B cell (primary cell): ENCODE results near the gene PRKAG2. TPM values are rescaled to one million over a fixed set of nuclear protein-coding genes. Genes with fewer than 3 reads are reported as not detected.

ENCODE experiments used
- ATAC-seq: fragments of 200-7000 bp; cut with Tn5 transposase; one replicate; pipeline ENCODE4 v1.10.0; 2021; ENCODE audit warnings: low read depth, mild to moderate bottlenecking, moderate number of reproducible peaks, moderate library complexity
- CTCF ChIA-PET: fragments of 350-600 bp; sonication (Branson Sonifier 250); formaldehyde crosslinking; loops from one replicate; lab custom pipeline; 2021; ENCODE audit warnings: antibody characterized with exemption, inconsistent platforms; lab: Charles Lee
- POLR2A ChIA-PET: fragments of 350-600 bp; sonication (Branson Sonifier 250); formaldehyde crosslinking; loops from one replicate; lab custom pipeline; 2021; ENCODE audit warnings: antibody characterized with exemption; lab: Charles Lee
- DNase-seq: peaks from one replicate; pipeline ENCODE4 v3.0.0; 2013
- H2AFZ ChIP-seq: 2 replicates; pipeline ENCODE4 v1.6.1; 2012; ENCODE audit warnings: mild to moderate bottlenecking, low read depth, low read length; ENCODE audit not compliant: insufficient read depth, poor library complexity, severe bottlenecking
- H3K27ac ChIP-seq, 2 donors: 1 replicate in 1 of 2; 2 replicates in 1 of 2; pipeline ENCODE4 v1.5.1; 2012 to 2013; ENCODE audit warnings: low read length in 2 of 2, mild to moderate bottlenecking in 2 of 2, moderate library complexity in 1 of 2
- H3K27me3 ChIP-seq, 4 experiments: fragments of 200-600 bp in 1 of 4; sonication (generic) in 1 of 4; replicated peaks in 1 of 4; 1 replicate in 2 of 4; 2 replicates in 2 of 4; pipeline versions ENCODE4 v1.6.1 to v1.7.0; 2013 to 2016; ENCODE audit warnings: low read length in 3 of 4, mild to moderate bottlenecking in 2 of 4, mixed read lengths in 1 of 4, moderate library complexity in 1 of 4; ENCODE audit not compliant: insufficient read depth in 4 of 4, control insufficient read depth in 3 of 4; ENCODE audit errors: control extremely low read depth in 1 of 4
- H3K36me3 ChIP-seq, 2 experiments: replicated peaks in 1 of 2; 1 replicate in 1 of 2; 2 replicates in 1 of 2; pipeline versions ENCODE4 v1.6.1 to v1.7.1; 2013; ENCODE audit warnings: low read length in 1 of 2; ENCODE audit not compliant: insufficient read depth in 2 of 2, control insufficient read depth in 1 of 2; ENCODE audit errors: control extremely low read depth in 1 of 2, extremely low read depth in 1 of 2
- H3K4me1 ChIP-seq, 2 donors: fragments of 200-600 bp in 1 of 2; sonication (generic) in 1 of 2; 1 replicate in 1 of 2; 2 replicates in 1 of 2; pipeline versions ENCODE4 v1.5.1 to v1.6.1; 2013 to 2017; ENCODE audit warnings: low read length in 2 of 2; ENCODE audit not compliant: control insufficient read depth in 2 of 2, insufficient read depth in 2 of 2
- H3K4me2 ChIP-seq: replicated peaks from 2 replicates; pipeline ENCODE3; 2012; ENCODE audit warnings: mild to moderate bottlenecking, low read depth, low read length; ENCODE audit not compliant: poor library complexity, severe bottlenecking
- H3K4me3 ChIP-seq, 5 experiments: fragments of 200-600 bp in 1 of 5; sonication (generic) in 1 of 5; 1 replicate in 3 of 5; 2 replicates in 2 of 5; pipeline versions ENCODE4 v1.5.1 to v1.7.0; 2011 to 2016; ENCODE audit warnings: low read length in 4 of 5, mild to moderate bottlenecking in 4 of 5, low read depth in 2 of 5, control low read depth in 1 of 5, moderate library complexity in 1 of 5; ENCODE audit not compliant: insufficient read depth in 1 of 5; ENCODE audit errors: control extremely low read depth in 1 of 5, extremely low read depth in 1 of 5
- H3K79me2 ChIP-seq: fragments of 200-600 bp; sonication (generic); one replicate; pipeline ENCODE4 v1.6.0; 2016; ENCODE audit warnings: low read length; ENCODE audit not compliant: control insufficient read depth, insufficient read depth
- H3K9ac ChIP-seq: fragments of 200-600 bp; sonication (generic); 2 replicates; pipeline ENCODE4 v1.6.1; 2017; ENCODE audit warnings: mild to moderate bottlenecking, low read length, moderate library complexity
- H3K9me3 ChIP-seq, 3 donors: one replicate each; pipeline versions ENCODE4 v1.6.1 to v1.7.1; 2013; ENCODE audit warnings: low read length in 2 of 3; ENCODE audit not compliant: control insufficient read depth in 2 of 3, insufficient read depth in 1 of 3; ENCODE audit errors: control extremely low read depth in 1 of 3
- H4K20me1 ChIP-seq: 2 replicates; pipeline ENCODE4 v1.6.0; 2012; ENCODE audit warnings: mild to moderate bottlenecking, low read length; ENCODE audit not compliant: insufficient read depth, control insufficient read depth, poor library complexity, severe bottlenecking
- H3K27ac Mint-ChIP-seq: one replicate; pipeline ENCODE4 v1.8.0; 2021; ENCODE audit warnings: mixed read lengths
- H3K27me3 Mint-ChIP-seq: one replicate; pipeline ENCODE4 v1.8.0; 2021; ENCODE audit warnings: mixed read lengths
- H3K4me1 Mint-ChIP-seq: one replicate; pipeline ENCODE4 v1.8.0; 2021; ENCODE audit warnings: mixed read lengths
- H3K4me3 Mint-ChIP-seq: one replicate; pipeline ENCODE4 v1.8.0; 2021; ENCODE audit warnings: mixed read lengths
- H3K9me3 Mint-ChIP-seq: one replicate; pipeline ENCODE4 v1.8.0; 2022; ENCODE audit warnings: mixed read lengths; ENCODE audit not compliant: insufficient read depth
- CTCF ChIP-seq: fragments of 200-600 bp; IDR thresholded peaks from one replicate; pipeline ENCODE4 v1.8.0; 2022; ENCODE audit warnings: antibody characterized with exemption, mild to moderate bottlenecking
- EZH2 ChIP-seq: IDR thresholded peaks from 2 replicates; pipeline ENCODE4 v1.6.1; 2012; ENCODE audit warnings: borderline replicate concordance, low read depth, mild to moderate bottlenecking, moderate library complexity, low read length; ENCODE audit not compliant: insufficient read depth, poor library complexity, severe bottlenecking
- WGBS: methylation state at CpG from one replicate; pipeline ENCODE4 v1.1.5; 2013; ENCODE audit warnings: missing lambda C conversion rate; ENCODE audit not compliant: insufficient coverage; 5-methylcytosine and 5-hydroxymethylcytosine counted together
- intact Hi-C: fragments of 100-400 bp; cut with micrococcal nuclease; formaldehyde crosslinking; loops from one replicate; pipeline ENCODE4 v1.10.0; 2022
- polyA plus RNA-seq: library from polyadenylated mRNA; depleted of rRNA; stranded (reverse); fragments of >200 nt; gene quantifications from 2 replicates; pipeline ENCODE4 v1.2.3, GENCODE V29; 2012
- total RNA-seq, 2 donors: library from RNA; stranded (reverse); fragments of 120-200 nt in 1 of 2; gene quantifications; 1 replicate in 1 of 2; 2 replicates in 1 of 2; pipeline versions ENCODE4 v1.2.3 to v1.2.4, GENCODE V29; 2013 to 2022

The PRKAG2 gene
- total and polyA plus RNA-seq, 2 donors (not counting 1 experiment from before 2014, with no cell fraction given) = 22.1 to 56.3 TPM

GRCh38 chr7:151924001-151924400 lies 47.1 kb upstream of the PRKAG2 start:
- no peak overlapping the region for H3K4me3 ChIP-seq
- no peak overlapping the region for H3K4me2 ChIP-seq
- Mint-ChIP-seq H3K27ac (no peak overlapping the region), H3K4me1 (peaks cover 9% of the 10 kb centered on the region), H3K9me3 (no peaks in the 10 kb centered on the region), H3K4me3 (no peak overlapping the region), H3K27me3 (peaks cover 23% of the 10 kb centered on the region)
- WGBS = 80% methylated on average over 7 of the region's 9 CpGs
- CTCF ChIA-PET = no interaction called here
- H2AFZ ChIP-seq = no peak overlapping the region
- DNase-seq (no peak), ATAC-seq (no peak)
- H3K27me3 ChIP-seq = peaks cover 0 to 8% (median 2%) of the 10 kb centered on the region in 4 experiments
- POLR2A ChIA-PET = no interaction called here
- TF ChIP-seq EZH2 (no peak), CTCF (no peak)
- H4K20me1 ChIP-seq = no peaks in the 10 kb centered on the region
- no peaks in the 10 kb centered on the region for H3K9me3 ChIP-seq
- H3K9ac ChIP-seq = no peak overlapping the region
- H3K4me1 ChIP-seq = peaks cover 0 to 8% of the 10 kb centered on the region in 2 donors
- no peaks in the 10 kb centered on the region for H3K36me3 ChIP-seq
- intact Hi-C loops = no loop called here
- H3K79me2 ChIP-seq = no peaks in the 10 kb centered on the region
- H3K27ac ChIP-seq = no peak overlapping the region

- H4K20me1 ChIP-seq = no peaks in the 10 kb centered on the region
- H3K9me3 ChIP-seq = no peaks in the 10 kb centered on the region
- H3K4me3 Mint-ChIP-seq = no peak overlapping the region
- WGBS = 80% methylated on average over 16 of the region's 16 CpGs
- H3K9ac ChIP-seq = no peak overlapping the region
- no peaks in the 10 kb centered on the region for H3K9me3 Mint-ChIP-seq
- no peak overlapping the region for H2AFZ ChIP-seq
- no peaks in the 10 kb centered on the region for H3K36me3 ChIP-seq
- no peak for DNase-seq
- H3K4me1 Mint-ChIP-seq = peaks cover 9% of the 10 kb centered on the region
- ATAC-seq = no peak
- peaks cover 0 to 8% (median 2%) of the 10 kb centered on the region in 4 experiments for H3K27me3 ChIP-seq
- POLR2A ChIA-PET = interaction anchor here (0.7 kb wide), 1 partner anchor 315 kb away, joined by 3 read pairs; no protein-coding TSS in a partner anchor
- H3K4me1 ChIP-seq = peaks cover 0 to 8% of the 10 kb centered on the region in 2 donors
- no peak overlapping the region for H3K4me3 ChIP-seq
- no peak overlapping the region for H3K27ac Mint-ChIP-seq
- intact Hi-C loops = no loop called here
- peaks cover 27% of the 10 kb centered on the region for H3K27me3 Mint-ChIP-seq
- H3K27ac ChIP-seq = no peak overlapping the region
- CTCF ChIA-PET = interaction anchor here (0.6 to 0.7 kb wide), 2 partner anchors 7 to 9 kb away, joined by 3 read pairs; no protein-coding TSS in a partner anchor
- H3K4me2 ChIP-seq = no peak overlapping the region
- TF ChIP-seq EZH2 (no peak), CTCF (no peak)
- H3K79me2 ChIP-seq = no peaks in the 10 kb centered on the region
Observed at GRCh38 chr7:151923097-151923876, 46.4 kb upstream of the PRKAG2 start.
